Measurements from ENCODE around the gene AUTS2.
"Not testable (repeated sequence)": the region's sequence is repeated elsewhere in the genome, so short reads cannot be mapped to it uniquely, and the experiment has no call there.

Gene AUTS2

DNA sequence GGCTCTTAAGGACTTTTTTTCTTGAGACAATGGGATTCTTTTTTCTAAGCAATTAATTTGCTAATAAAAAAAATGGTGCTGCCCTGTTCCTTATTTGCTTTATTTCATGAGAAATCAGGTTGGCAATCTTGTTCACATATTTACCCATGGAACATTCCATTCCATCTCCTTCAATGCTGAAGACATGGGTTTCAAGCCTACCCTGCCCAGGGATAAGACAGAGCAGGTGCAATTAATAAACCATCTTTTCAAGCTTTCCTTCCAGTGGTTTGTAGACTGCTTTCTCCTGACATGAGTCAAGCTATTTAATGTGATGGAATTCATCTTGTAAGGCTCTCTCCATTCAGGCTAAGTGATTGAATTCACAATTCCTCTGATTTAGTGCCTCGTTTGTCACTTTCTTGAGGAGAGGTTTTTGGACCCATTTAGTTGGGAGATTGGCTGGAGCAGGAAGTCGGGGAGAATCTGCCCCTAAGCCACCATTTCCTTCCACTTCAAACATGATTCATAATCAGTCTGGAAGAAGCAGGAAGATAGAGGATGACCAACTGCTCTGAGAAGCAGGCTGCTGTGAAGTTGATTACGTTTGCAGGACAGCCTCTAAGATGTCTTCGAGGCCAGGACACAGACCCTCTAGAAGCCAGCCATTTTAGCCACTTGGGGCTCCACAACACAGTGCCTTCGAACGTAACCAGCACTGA is 981.3 kb downstream of the AUTS2 start:
- no peak for DNase-seq

DNA sequence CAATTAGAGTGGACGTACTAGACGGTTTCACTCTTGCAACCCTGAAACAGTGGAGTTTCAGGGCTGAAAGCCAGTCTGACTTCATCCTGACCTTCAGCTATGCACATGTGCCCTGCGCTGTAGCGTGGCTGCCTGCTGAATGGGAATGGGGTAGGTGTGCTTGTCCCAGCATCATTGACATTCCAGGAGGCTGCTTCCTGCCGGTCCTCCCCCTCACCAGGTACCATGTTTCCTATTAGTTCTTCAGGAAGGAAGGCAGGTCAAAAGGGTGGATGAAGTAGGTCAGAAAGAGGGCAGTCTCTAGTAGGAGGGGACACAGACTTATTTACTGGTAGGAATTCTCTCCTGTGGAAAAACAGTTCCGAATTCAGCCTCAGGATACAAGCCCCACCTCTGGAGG is 981.9 kb downstream of the AUTS2 start:
- no peak for DNase-seq

DNA sequence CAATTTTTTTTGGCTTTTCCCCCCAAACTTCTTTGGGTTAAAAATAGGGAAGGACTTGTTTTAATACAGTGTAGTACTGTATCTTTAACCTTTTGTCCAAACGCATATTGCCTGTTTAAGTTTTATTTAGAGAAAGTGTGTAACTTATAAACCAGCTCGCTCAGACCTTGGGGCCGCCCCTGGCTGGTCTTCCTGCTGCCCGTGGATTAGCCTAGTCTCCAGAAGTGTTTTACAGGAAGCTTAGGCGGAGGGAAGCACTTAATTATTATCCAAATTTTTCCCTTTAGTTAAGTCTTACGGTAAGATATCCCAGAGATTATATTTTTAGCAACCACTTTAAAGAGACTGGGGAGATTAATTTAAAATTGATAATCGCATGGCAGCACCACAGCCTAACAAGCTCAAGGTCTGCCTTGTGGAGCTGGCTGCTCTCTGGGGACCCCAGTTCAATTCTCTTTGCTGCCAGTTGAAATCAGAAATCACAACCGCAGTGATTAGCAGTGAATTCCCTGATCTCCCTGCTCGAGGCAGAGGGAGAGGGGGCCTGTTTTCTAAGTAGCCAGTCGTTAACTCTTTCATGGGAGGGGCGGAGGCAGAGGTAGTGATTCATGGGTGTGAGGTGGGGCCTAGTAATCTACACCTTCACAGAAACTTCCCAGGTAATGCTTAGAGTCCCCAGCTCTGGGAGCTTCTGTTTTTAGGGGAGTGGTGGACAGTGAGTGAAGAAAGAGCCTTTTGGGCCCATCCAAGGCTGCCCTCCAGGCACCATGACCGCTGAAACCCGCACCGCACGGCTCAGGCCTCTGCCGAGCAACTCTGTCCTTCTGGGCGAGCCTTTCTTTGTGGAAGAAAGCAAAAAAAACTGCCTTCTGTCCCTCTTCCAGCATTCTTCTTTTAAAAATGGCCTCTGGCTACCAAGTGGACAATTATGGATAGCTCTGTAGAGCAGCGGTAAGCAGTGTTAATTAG is 984.9 kb downstream of the AUTS2 start:
- no peak for DNase-seq

DNA sequence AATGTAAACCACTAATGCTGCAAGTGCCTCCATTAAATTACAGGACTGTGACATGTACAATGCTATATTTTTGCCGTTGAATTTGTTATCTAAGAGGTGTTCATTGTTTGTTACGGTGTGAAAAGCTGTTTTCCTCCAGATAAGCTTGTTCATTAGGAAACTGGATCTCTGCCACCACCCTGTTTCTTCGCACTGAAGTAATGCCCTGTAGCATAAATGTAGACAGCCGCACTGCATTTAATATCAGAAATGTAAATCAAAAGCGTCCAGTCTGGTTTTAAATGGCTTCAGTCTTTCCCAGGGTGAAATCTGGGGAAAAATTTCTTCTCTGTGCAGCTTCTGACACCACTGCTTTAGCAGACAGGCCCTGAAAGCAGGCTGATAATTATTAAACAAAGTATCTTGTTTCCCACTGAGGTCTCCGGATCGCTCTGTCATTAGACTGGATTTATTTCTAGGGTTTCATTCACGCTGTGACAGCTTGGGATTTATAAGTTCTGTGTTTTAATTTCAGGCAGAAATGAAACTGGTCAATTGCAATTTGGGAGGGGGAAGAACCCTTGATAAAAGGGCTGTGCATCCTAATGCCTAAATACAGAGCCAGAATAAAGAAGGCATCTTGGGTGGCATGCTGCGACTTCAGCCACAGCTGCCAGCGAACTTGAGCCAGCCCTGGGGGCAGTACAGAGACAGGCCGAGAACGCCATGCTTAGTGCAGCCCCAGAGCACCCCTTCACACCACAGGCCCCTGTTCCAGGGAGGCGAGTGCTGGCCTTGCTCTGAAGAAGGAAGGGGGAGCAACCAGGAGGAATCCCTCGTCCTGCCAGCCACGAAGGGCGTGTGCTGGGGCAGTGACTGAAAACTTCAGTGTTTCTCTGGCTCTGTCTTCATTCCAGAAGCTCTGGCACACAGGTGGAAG is 985.9 kb downstream of the AUTS2 start:
- DNase-seq: no peak

DNA sequence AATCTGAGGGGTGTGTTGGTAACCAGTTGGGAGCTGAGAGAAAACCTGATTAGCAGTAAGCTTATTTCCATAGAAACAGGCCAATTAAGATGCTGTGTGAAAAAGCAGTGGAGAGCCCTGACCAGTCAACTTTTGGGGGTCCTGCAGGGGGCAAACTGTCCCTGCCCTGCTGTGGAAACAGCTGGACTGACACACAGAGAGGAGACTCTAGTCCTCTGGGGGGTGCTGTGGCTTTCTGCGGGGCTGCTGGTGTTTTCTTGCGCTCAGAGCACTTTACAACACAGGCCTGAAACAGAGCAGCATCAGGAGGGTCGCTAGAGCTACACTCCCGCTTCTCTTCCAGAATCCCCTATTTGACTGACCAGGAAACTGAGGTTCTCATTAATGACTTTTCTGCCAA is 986.8 kb downstream of the AUTS2 start:
- no peak for DNase-seq

DNA sequence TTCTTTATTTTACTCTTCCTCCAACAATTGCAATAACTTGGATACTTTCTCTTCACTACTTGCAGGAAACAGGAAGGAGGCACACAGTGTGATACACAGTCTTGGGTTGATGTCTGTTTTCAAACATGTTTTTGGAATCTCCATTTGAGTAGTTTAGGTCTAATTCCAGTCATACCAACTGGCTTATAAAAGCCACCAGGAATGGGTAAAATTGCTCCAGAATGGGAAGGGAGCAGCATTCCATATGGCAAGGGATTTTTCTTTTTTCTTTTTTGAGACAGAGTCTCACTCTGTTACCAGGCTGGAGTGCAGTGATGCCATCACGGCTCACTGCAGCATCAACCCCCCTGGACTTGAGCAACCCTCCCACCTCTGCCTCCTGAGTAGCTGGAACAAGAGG is 988.5 kb downstream of the AUTS2 start:
- no peak for DNase-seq

GRCh38 chr7:70587739-70588138 is 989.5 kb downstream of the AUTS2 start:
- DNase-seq: no peak

DNA sequence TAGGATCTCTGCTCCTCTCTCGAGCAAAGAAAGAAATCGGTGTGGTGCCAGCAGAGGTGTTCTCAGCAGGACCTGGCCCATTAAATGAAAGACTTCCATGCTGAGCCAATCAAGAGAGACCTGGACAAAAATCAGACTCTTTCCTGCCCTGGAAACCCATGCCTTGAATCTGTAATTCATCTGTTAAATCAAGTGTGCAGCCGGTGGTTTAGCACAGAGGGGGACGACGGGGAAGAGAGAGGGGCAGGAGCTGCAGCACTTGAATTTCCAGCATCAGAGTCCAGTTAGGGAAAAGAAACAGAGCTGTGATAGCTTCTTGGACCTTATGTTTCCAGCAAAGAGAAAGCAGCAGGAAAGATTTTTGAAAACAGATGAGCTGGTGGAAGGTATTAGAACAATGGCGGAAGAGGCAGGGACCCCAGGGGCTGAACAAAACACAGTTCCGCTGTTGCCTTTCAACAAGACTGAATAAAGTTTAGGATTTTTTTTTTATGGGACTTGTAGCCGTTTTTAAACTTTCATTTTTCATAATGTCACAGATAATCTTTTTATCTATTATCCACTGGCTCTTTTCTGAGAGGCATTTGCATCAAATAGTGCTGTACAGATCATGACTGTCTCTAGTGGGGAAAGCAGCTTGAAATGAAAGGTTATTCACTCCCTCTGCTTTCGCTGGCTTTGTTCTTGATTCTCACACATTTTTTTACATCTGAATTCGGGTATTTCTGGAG is 990.1 kb downstream of the AUTS2 start:
- DNase-seq: no peak

DNA sequence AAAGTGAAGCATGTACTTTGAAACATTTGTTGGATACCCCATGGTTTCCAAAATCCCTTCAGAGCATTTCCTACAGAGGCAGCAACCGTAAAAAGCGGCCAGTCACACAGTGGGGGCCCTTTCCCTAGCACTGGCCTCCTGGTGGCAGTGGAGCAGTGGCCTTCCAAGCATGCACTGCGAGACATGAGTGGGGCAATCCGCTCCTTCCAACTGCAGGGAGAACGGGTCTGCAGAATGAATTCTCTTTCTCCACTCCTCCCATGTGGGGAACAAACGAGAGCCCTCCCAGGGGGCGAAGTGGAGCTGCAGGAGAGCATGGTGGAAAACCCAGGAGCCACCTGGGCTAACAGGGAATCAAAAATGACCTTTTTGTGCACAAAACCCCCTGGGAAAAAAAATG is 990.7 kb downstream of the AUTS2 start:
- no peak for DNase-seq

GRCh38 chr7:70589590-70589989 is 991.3 kb downstream of the AUTS2 start:
- no peak for DNase-seq

GRCh38 chr7:70590126-70590854 is 992.0 kb downstream of the AUTS2 start:
- no peak for DNase-seq

- DNase-seq: no peak
Observed at GRCh38 chr7:70591643-70592042, 993.4 kb downstream of the AUTS2 start.

DNA sequence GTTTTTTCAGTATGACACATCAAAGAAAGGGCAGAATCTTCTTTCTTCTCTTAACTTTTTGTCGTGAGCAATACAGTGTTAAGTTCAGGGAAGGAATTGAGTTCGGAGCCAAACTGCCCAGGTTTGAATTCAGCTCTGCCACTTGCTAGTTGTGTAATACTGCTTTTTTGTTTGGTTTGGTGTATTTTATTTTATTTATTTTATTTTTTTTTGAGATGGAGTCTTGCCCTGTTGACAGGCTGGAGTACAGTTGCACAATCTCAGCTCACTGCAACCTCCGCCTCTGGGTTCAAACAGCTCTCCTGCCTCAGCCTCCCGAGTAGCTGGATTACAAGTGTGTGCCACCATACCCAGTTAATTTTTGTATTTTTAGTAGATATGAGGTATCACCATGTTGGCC is 993.9 kb downstream of the AUTS2 start:
- no peak for DNase-seq

DNA sequence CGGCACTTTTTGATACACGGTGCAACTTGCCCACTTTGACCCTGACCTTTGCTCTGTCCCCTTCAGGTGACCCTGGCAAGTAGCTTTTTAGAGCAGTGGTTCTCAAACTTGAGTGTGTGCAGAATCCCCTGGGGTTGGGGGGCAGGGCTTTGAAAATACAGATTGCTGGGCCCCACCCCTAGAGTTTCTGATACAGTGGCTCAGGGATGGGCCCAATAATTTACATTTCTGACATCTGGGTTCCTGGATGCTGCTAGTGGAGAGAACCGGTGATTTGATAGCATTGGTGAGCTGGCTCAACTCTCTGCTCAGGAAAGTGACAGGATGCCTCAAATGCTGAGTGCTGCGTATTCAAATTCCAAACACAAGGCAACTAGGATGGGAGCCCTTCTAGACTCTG is 995.9 kb downstream of the AUTS2 start:
- no peak for DNase-seq

DNA sequence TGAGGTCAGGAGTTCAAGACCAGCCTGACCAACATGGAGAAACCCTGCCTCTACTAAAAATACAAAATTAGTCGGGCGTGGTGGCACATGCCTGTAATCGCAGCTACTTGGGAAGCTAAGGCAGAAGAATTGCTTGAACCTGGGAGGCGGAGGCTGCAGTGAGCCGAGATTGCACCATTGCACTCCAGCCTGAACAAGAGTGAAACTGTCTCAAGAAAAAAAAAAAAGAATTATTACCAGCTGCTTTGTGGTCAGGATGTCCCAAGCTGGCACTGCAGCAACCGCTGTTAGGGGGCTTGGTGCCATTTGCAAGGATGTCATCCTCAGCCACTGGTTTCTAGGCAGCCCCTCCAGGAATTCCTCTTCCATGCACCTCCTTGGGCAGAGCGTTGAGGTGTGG is 996.6 kb downstream of the AUTS2 start:
- not testable (repeated sequence) for DNase-seq

- DNase-seq: no peak
Observed at GRCh38 chr7:70595370-70595754, 997.1 kb downstream of the AUTS2 start.

GRCh38 chr7:70595755-70596597 is 997.7 kb downstream of the AUTS2 start:
- peak; percentile 6 for DNase-seq

GRCh38 chr7:70596598-70596913 is 998.3 kb downstream of the AUTS2 start:
- no peak for DNase-seq

DNA sequence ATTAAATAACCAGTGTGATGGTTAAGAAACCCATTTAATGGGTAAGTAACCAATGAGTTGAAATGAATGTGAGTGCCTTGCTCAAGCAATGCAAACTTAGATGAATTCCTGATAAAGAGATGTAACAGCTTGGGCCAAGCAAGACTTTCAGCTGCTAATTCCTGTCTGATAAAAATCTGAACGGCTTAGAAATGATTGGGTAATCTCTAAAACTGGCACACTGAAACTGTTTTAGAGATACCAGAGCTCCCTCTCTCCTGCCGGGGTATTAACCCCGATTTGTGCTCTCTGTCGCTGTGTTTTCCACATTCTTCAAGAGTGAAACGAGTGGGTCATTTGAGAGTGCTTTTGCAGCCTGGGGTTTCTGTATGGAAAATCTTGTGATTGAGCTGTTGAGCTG is 998.8 kb downstream of the AUTS2 start:
- DNase-seq: no peak

- no peak for DNase-seq
Observed at GRCh38 chr7:70598976-70599375, 1000.7 kb downstream of the AUTS2 start.

Data from activated CD4-positive, alpha-beta T cell treated with anti-CD3 and anti-CD28 coated beads, Interleukin-2, amount 50 U/mL, for 16 hours (primary cell).